Measurements from ENCODE around the gene CEBPZOS. TPM values are rescaled to one million over a fixed set of nuclear protein-coding genes. Genes with fewer than 3 reads are reported as not detected.
A peak's percentile ranks its signal among the peaks of the same experiment; 100 is the strongest.

Gene CEBPZOS
- total RNA-seq, 1 experiment from 2014 or later = 1.5 TPM

GRCh38 chr2:37219046-37219445, 22.8 kb downstream of the CEBPZOS start:
- H2BK20ac ChIP-seq (ENCODE audit: low read depth, low read length, poor library complexity, severe bottlenecking) = no peak overlapping the region
- H3K9me3 Mint-ChIP-seq = no peaks in the 10 kb centered on the region
- H2AK5ac ChIP-seq (ENCODE audit: insufficient read length, low read length) = no peak overlapping the region
- no peak overlapping the region for H3K4me3 Mint-ChIP-seq
- no peak overlapping the region for H3K18ac ChIP-seq (ENCODE audit: insufficient read length, low read depth, low read length)
- H3K4me2 ChIP-seq (ENCODE audit: insufficient read depth, insufficient read length, low read length) = no peak overlapping the region
- H3K14ac ChIP-seq (ENCODE audit: insufficient read depth, low read length) = no peak overlapping the region
- no peak overlapping the region for H4K91ac ChIP-seq (ENCODE audit: insufficient read length, low read depth, low read length)
- no peak overlapping the region for H3K4ac ChIP-seq (ENCODE audit: low read depth, low read length)
- peaks cover 74 to 94% (median 92%) of the 10 kb centered on the region in 3 experiments for H3K36me3 Mint-ChIP-seq (ENCODE audit: insufficient read depth in 1 of 3, low read depth in 3 of 3)
- DNase-seq = no peak
- H3K9ac ChIP-seq (ENCODE audit: extremely low read depth, insufficient read length, low read length) = no peak overlapping the region
- peaks cover 5% of the 10 kb centered on the region for H3K79me1 ChIP-seq (ENCODE audit: insufficient read depth, low read depth, low read length, poor library complexity, severe bottlenecking)
- no peaks in the 10 kb centered on the region for H4K20me1 ChIP-seq (ENCODE audit: control insufficient read depth, insufficient read depth, insufficient read length)
- H3K27me3 Mint-ChIP-seq (ENCODE audit: low read depth) = no peaks in the 10 kb centered on the region
- no peak overlapping the region for H3K27ac ChIP-seq (ENCODE audit: insufficient read length, low read depth, low read length)
- no peak overlapping the region for H3T11ph ChIP-seq (ENCODE audit: low read length)
- H3K56ac ChIP-seq (ENCODE audit: insufficient read length, low read depth, low read length) = no peak overlapping the region
- no peak overlapping the region for H4K8ac ChIP-seq (replicated peaks; ENCODE audit: insufficient read length, low read depth, low read length)
- no peak overlapping the region for H3K23ac ChIP-seq (ENCODE audit: insufficient read length, low read depth, low read length)
- H3K27ac Mint-ChIP-seq = peak overlapping the region in 2 of 3 experiments; percentile 75 to 78; a peak in 4 of 7 replicates
- H3K27me3 ChIP-seq (ENCODE audit: insufficient read depth, low read length) = no peaks in the 10 kb centered on the region
- peak overlapping the region; percentile 80 for H2BK5ac ChIP-seq (ENCODE audit: insufficient read length, low read length)
- WGBS (ENCODE audit: extremely low coverage, insufficient read length, low lambda C conversion rate) = no CpG with 5 or more reads among the region's 4 CpGs
- H2BK15ac ChIP-seq (ENCODE audit: low read depth, low read length) = no peak overlapping the region
- H2AFZ ChIP-seq (ENCODE audit: low read length) = no peak overlapping the region
- TF ChIP-seq CTCF (conservative IDR thresholded peaks at IDR 0.05) = no peak
- peaks cover 11% of the 10 kb centered on the region; the same call in 1 of the 2 replicates for H3K79me2 ChIP-seq (ENCODE audit: insufficient read depth, low read length)
- no peaks in the 10 kb centered on the region for H3K9me3 ChIP-seq (ENCODE audit: control insufficient read depth, low read depth, low read length)
- H3K4me1 Mint-ChIP-seq = peaks cover 17 to 23% of the 10 kb centered on the region in 2 experiments
- H2BK12ac ChIP-seq (ENCODE audit: insufficient read length, low read depth, low read length) = no peak overlapping the region
- no peaks in the 10 kb centered on the region for H3K23me2 ChIP-seq (ENCODE audit: insufficient read length, low read depth, low read length, poor library complexity, severe bottlenecking)
- H3K4me1 ChIP-seq (ENCODE audit: insufficient read depth, low read length) = no peaks in the 10 kb centered on the region
- no peak overlapping the region for H4K5ac ChIP-seq (ENCODE audit: insufficient read length, low read depth, low read length)
- H2BK120ac ChIP-seq (ENCODE audit: low read depth, low read length, poor library complexity, severe bottlenecking) = no peak overlapping the region
